Activated CD4-positive, alpha-beta T cell treated with anti-CD3 and anti-CD28 coated beads for 36 hours (primary cell): ENCODE measurements around the gene CHRNA5. TPM values are rescaled to one million over a fixed set of nuclear protein-coding genes. Genes with fewer than 3 reads are reported as not detected.
A peak's percentile ranks its signal among the peaks of the same experiment; 100 is the strongest.

Experiments used
- ATAC-seq: fragments of 200-7000 bp; cut with Tn5 transposase; one replicate; pipeline ENCODE4 v1.10.0; 2021; ENCODE audit warnings: mild to moderate bottlenecking, moderate library complexity
- CTCF ChIA-PET: fragments of 350-600 bp; sonication (Branson Sonifier 250); formaldehyde crosslinking; loops from one replicate; lab custom pipeline; 2021; ENCODE audit warnings: antibody characterized with exemption; lab: Charles Lee
- POLR2A ChIA-PET: fragments of 350-600 bp; sonication (Branson Sonifier 250); formaldehyde crosslinking; loops from one replicate; lab custom pipeline; 2021; ENCODE audit warnings: antibody characterized with exemption, inconsistent platforms; lab: Charles Lee
- DNase-seq: peaks from one replicate; pipeline ENCODE4 v3.0.0-alpha.2; 2020
- H3K27ac Mint-ChIP-seq: one replicate; pipeline ENCODE4 v1.8.0; 2021; ENCODE audit warnings: mixed read lengths
- H3K27me3 Mint-ChIP-seq: one replicate; pipeline ENCODE4 v1.8.0; 2021; ENCODE audit warnings: mixed read lengths
- H3K36me3 Mint-ChIP-seq: one replicate; pipeline ENCODE4 v1.8.0; 2021; ENCODE audit warnings: low read depth, mixed read lengths
- H3K4me1 Mint-ChIP-seq: one replicate; pipeline ENCODE4 v1.8.0; 2021; ENCODE audit warnings: mixed read lengths
- H3K4me3 Mint-ChIP-seq: one replicate; pipeline ENCODE4 v1.8.0; 2021; ENCODE audit warnings: mild to moderate bottlenecking, moderate library complexity, mixed read lengths
- H3K9me3 Mint-ChIP-seq: one replicate; pipeline ENCODE4 v1.8.0; 2021; ENCODE audit warnings: low read depth, mixed read lengths
- intact Hi-C, 2 experiments: fragments of 100-400 bp; cut with DNase I in 1 of 2; cut with micrococcal nuclease in 1 of 2; formaldehyde crosslinking; loops; one replicate each; pipeline versions ENCODE4 v1.14.2 to v1.15.1; 2022 to 2024; cut with DNase I, micrococcal nuclease
- total RNA-seq, 2 experiments: library from RNA; stranded (reverse); gene quantifications; one replicate each; pipeline ENCODE4 v1.2.3, GENCODE V29; 2021

The CHRNA5 gene
- total RNA-seq, 2 experiments from 2014 or later: 6.5 to 8.5 TPM

GRCh38 chr15:78641102-78641748, 75.9 kb downstream of the CHRNA5 start, which contains the start of gene CHRNB4:
TSS of gene CHRNB4 (minus strand) at chr15:78641210. CDS start at chr15:78641133, 77 bp downstream.
- H3K4me1 Mint-ChIP-seq: peaks cover 8% of the 10 kb centered on the region
- ChIA-PET POLR2A (no interaction called here), CTCF (interaction anchor here (0.6 to 1.6 kb wide), 5 partner anchors 17 to 99 kb away, joined by 3 to 6 read pairs (median 3); no protein-coding TSS in a partner anchor)
- ATAC-seq: peak; percentile 68
- H3K27ac Mint-ChIP-seq: no peak within 1 kb of the TSS
- intact Hi-C loops: no loop called here
- peak; percentile 45 for DNase-seq
- H3K4me3 Mint-ChIP-seq: peak within 1 kb of the TSS; percentile 44
- H3K36me3 Mint-ChIP-seq: no peaks in the 10 kb centered on the region
- no peaks in the 10 kb centered on the region for H3K9me3 Mint-ChIP-seq
- H3K27me3 Mint-ChIP-seq: peaks cover 19% of the 10 kb centered on the region

DNA sequence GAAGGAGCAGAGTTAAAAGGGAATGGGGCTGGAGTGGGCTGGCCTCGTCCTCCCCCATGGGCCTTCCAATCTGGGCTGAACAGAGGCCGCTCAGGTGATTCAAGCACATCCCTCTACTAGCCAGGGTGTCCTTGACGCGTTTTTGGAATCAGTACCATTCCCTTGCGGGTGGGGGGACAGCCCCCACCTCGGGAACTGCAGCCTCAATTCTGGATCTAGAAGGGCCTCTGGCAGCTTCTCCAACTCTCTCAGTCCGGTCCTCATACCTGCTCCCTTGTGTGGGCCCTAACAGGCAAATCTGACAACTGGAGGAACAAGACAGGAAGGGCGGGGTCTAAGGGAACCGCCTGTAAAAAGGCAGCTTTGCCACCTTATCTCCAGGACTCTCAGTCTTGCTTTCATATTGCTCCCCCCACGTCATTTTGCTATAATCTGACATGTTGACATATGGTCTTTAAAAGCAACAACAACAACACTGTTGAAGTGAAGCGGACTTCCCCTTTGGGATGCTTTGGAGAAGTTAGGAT, 76.5 kb downstream of the CHRNA5 start:
- Mint-ChIP-seq H3K4me1 (peaks cover 8% of the 10 kb centered on the region), H3K27ac (no peak overlapping the region), H3K4me3 (peak overlapping the region; percentile 29), H3K27me3 (peaks cover 19% of the 10 kb centered on the region), H3K36me3 (no peaks in the 10 kb centered on the region), H3K9me3 (no peaks in the 10 kb centered on the region)
- ATAC-seq: no peak
- POLR2A ChIA-PET: no interaction called here
- DNase-seq: no peak
- CTCF ChIA-PET: interaction anchor here (0.6 to 1.6 kb wide), 4 partner anchors 16 to 99 kb away, joined by 3 to 6 read pairs (median 4); no protein-coding TSS in a partner anchor
- intact Hi-C loops: no loop called here

GRCh38 chr15:78642331-78642730, 77.0 kb downstream of the CHRNA5 start:
- no peak for DNase-seq
- intact Hi-C loops: no loop called here
- Mint-ChIP-seq H3K4me3 (no peak overlapping the region), H3K9me3 (no peaks in the 10 kb centered on the region), H3K27ac (no peak overlapping the region), H3K4me1 (peaks cover 8% of the 10 kb centered on the region), H3K36me3 (no peaks in the 10 kb centered on the region), H3K27me3 (peaks cover 19% of the 10 kb centered on the region)
- ChIA-PET POLR2A (no interaction called here), CTCF (interaction anchor here (0.6 to 1.6 kb wide), 5 partner anchors 15 to 1054 kb away, joined by 3 to 6 read pairs (median 4); no protein-coding TSS in a partner anchor)
- ATAC-seq: no peak

Other genes with a start within 250 kb of the CHRNA5 start
- under 1 TPM; 0.90 to 0.96 TPM for gene CRABP1, start 225.2 kb upstream of the CHRNA5 start, total RNA-seq
- 10 to 100 TPM; 50.8 to 66.5 TPM for gene IREB2, start 127.3 kb upstream of the CHRNA5 start, total RNA-seq
- gene HYKK, start 57.9 kb upstream of the CHRNA5 start, total RNA-seq: 1 to 10 TPM; 2.5 to 4.2 TPM
- 100 to 1,000 TPM; 273 to 312 TPM for gene PSMA4, start 25.1 kb upstream of the CHRNA5 start, total RNA-seq
- not detected for gene CHRNA3, start 55.5 kb downstream of the CHRNA5 start, total RNA-seq
- not detected for gene CHRNB4, start 75.7 kb downstream of the CHRNA5 start, total RNA-seq
- under 1 TPM; 0.09 to 0.23 TPM for gene ADAMTS7, start 245.9 kb downstream of the CHRNA5 start, total RNA-seq